OCI-LY3 (cell line): ENCODE measurements around the gene BMPR1B.

ENCODE experiments used
- CTCF ChIP-seq: fragments of 200-600, 300-600 bp; sonication (generic); IDR thresholded peaks from 2 replicates; pipeline ENCODE4 v1.5.1; 2014; ENCODE audit warnings: antibody characterized with exemption, low read length, low read depth
- EZH2phosphoT487 ChIP-seq: fragments of 200-600 bp; shearing (Covaris generic); IDR thresholded peaks from 2 replicates; pipeline ENCODE4 v1.6.1; 2018; ENCODE audit warnings: antibody characterized with exemption, mixed run types, low read depth

GRCh38 chr4:94929696-94930095 lies 171.9 kb downstream of the BMPR1B start:
- TF ChIP-seq CTCF, result no peak
- TF ChIP-seq EZH2phosphoT487, result no peak
